H1 (cell line): Measurements from ENCODE around the gene CD151. TPM values are rescaled to one million over a fixed set of nuclear protein-coding genes. Genes with fewer than 3 reads are reported as not detected.

Experiments used
- CEBPB ChIP-seq: IDR thresholded peaks from 2 replicates; pipeline ENCODE4 v1.6.1; 2012; ENCODE audit warnings: low read depth, low read length
- CHD2 ChIP-seq: IDR thresholded peaks from 2 replicates; pipeline ENCODE4 v1.6.1; 2012; ENCODE audit warnings: low read length, improper control_type of control experiment
- CREB1 ChIP-seq: IDR thresholded peaks from 2 replicates; pipeline ENCODE4 v1.6.1; 2012; ENCODE audit warnings: inconsistent platforms
- KDM5A ChIP-seq: fragments of 200-600 bp; IDR thresholded peaks from 2 replicates; pipeline ENCODE4 v1.7.1; 2012; ENCODE audit warnings: mild to moderate bottlenecking, low read length, inconsistent platforms, mixed read lengths
- NRF1 ChIP-seq: IDR thresholded peaks from 2 replicates; pipeline ENCODE4 v1.6.1; 2011; ENCODE audit warnings: mild to moderate bottlenecking, low read depth, low read length, improper control_type of control experiment
- SUZ12 ChIP-seq: fragments of 200-600 bp; sonication (generic); IDR thresholded peaks from 2 replicates; pipeline ENCODE4 v1.6.1; 2012; ENCODE audit warnings: mild to moderate bottlenecking, inconsistent platforms, low read length, moderate library complexity, mixed read lengths
- TAF7 ChIP-seq: optimal IDR thresholded peaks from 2 replicates; pipeline ENCODE3; 2011; ENCODE audit warnings: low read depth, mild to moderate bottlenecking, inconsistent platforms, low read length, moderate library complexity, borderline replicate concordance
- ZNF274 ChIP-seq: IDR thresholded peaks from 2 replicates; pipeline ENCODE4 v1.7.0; 2012; ENCODE audit warnings: low read length, borderline replicate concordance; ENCODE audit errors: extremely low read depth
- polyA plus RNA-seq, 7 experiments: library from polyadenylated mRNA; depleted of rRNA in 3 of 7; stranded (reverse) in 5 of 7; unstranded in 2 of 7; fragments of >200 nt in 5 of 7; fragments of 200-250 nt in 2 of 7; gene quantifications; 1 replicate in 5 of 7; 2 replicates in 1 of 7; 4 replicates in 1 of 7; pipeline versions ENCODE4 v1.2.1 to v1.2.3, GENCODE V29; 2011 to 2013; ENCODE audit warnings: missing spikeins in 2 of 7, mixed read lengths in 2 of 7
- total RNA-seq: library from RNA; stranded (reverse); fragmentation: NEBNext Ultra II Directional; extraction: Animal tissue kit (Norgen Biotek cat#: 25700); gene quantifications from 2 replicates; pipeline ENCODE4 v1.2.1, GENCODE V29; 2021
- TF ChIP-seq, protein P1 (sequence below), 3 experiments: IDR thresholded peaks; 1 replicate in 2 of 3; 2 replicates in 1 of 3; pipeline versions ENCODE4 v1.5.1 to v1.6.1; 2011; ENCODE audit warnings: low read length in 3 of 3, mild to moderate bottlenecking in 3 of 3, inconsistent platforms in 2 of 3, low read depth in 1 of 3, moderate library complexity in 1 of 3; ENCODE audit not compliant: insufficient read depth in 1 of 3; ENCODE audit errors: control extremely low read depth in 1 of 3

CD151 gene
- total and polyA plus RNA-seq, 2 of the 8 experiments (the other 6 are each of a cell fraction or from before 2014, with no cell fraction given) = 101 to 212 TPM

DNA sequence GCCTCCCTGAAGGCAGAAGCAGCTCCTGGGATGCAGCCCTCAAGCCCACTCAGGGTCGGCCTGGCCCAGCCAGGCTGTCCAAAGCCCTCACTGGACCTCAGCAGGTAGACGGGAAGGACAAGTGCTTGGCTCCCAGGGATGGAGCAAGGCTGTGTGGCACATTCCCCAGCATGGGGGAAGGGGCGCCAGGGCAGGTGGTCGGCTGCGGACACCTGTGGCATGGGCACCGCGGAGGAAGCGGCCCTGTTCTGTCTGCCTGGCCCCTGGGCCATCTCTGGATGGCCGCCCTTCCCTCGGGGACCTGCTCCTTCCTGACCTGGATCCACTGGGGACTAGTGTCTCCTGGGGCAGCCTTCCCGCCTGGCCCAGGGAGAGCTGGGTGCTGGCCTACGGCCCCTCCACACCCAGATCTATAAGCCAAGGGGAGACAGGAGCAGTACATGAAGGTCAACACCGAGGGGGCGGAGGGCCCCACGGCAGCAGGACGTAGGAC is 51.9 kb downstream of the CD151 start (continued):
- TF ChIP-seq, protein P1, sequence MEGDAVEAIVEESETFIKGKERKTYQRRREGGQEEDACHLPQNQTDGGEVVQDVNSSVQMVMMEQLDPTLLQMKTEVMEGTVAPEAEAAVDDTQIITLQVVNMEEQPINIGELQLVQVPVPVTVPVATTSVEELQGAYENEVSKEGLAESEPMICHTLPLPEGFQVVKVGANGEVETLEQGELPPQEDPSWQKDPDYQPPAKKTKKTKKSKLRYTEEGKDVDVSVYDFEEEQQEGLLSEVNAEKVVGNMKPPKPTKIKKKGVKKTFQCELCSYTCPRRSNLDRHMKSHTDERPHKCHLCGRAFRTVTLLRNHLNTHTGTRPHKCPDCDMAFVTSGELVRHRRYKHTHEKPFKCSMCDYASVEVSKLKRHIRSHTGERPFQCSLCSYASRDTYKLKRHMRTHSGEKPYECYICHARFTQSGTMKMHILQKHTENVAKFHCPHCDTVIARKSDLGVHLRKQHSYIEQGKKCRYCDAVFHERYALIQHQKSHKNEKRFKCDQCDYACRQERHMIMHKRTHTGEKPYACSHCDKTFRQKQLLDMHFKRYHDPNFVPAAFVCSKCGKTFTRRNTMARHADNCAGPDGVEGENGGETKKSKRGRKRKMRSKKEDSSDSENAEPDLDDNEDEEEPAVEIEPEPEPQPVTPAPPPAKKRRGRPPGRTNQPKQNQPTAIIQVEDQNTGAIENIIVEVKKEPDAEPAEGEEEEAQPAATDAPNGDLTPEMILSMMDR (IDR thresholded peaks at IDR 0.05; ENCODE audit: control extremely low read depth in 1 of 3, insufficient read depth in 1 of 3, low read depth in 1 of 3, low read length in 3 of 3) = no peak
- TF ChIP-seq KDM5A (no peak), ZNF274 (no peak), CHD2 (no peak), TAF7 (no peak), SUZ12 (no peak), CEBPB (no peak), NRF1 (no peak), CREB1 (no peak)
